Measurements from ENCODE around the gene MMS22L.
"Not testable (repeated sequence)": the region's sequence is repeated elsewhere in the genome, so short reads cannot be mapped to it uniquely, and the experiment has no call there.

The MMS22L gene

DNA sequence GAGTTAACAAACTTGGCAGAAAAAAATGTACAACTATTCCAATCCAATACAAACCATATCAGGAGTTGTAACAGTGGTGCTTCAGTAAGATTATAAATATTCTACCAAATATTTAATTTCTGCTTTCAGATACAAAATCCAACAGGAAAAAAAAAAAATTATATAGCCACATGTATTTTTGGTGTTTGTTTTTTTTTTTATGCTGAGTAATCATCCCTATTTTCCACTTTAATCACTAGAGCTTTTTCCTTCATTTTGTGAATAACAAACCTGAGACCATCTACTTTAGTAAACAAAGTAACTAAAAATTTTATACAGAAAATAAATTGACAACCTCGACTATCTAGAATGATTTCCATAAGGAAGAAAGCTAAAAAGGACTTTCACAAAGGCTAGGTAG lies 36.2 kb downstream of the MMS22L start:
- no peak for DNase-seq (ENCODE audit: low read depth, low spot score)

DNA sequence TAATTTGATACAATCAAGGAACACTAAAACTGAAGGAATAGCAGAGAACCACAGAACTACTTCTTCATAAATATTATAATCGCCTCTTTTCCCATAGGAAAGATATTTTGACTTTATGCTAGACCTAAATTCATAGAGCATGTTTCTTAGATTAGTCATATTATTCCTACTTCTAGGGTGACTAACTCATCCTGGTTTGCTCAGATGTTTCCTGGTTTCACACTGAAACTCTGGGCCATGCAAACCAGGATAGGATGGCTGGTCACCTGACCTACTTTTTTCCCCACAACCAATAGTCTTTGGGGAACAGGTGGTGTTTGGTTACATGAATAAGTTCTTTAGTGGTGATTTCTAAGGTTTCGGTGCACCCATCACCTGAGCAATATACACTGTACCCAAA lies 42.8 kb downstream of the MMS22L start:
- DNase-seq (ENCODE audit: low read depth, low spot score) = no peak

DNA sequence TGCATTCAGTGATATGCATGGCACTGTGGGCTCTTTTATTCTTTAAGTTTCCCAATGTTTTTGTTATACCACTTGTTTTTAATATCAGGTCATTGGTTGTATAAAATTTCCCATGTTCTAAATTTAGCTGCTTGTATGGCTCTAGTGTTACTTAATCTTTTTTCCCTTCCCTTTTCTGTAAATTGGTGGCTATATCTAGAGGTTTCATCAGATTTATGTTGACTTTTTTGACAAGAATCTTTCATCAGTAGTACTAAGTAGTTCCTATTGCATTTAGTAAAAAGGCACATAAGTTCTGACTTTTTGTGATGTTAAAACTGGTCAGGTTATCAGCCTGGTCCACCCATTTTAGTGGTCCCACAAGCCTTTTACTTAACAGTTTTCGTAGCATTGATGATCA lies 51.1 kb downstream of the MMS22L start:
- no peak for DNase-seq (ENCODE audit: low read depth, low spot score)

DNA sequence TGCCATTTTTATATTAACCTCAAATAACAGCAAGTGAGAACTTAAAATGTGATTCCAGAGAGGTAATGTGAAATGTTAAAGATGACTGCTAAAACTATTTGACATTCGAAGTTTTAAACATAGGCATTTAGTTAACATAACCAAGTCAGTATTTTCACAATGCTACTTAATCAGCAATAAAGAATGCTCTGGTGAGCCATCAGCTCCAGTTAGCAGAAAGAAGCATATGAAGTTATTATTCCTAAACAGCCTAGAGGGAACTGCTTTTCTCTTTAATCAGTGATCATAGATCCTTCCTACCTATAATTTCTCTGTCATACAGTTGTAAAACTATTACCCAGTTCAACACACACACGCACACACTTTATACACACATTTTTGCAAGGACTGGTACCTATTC lies 60.1 kb downstream of the MMS22L start:
- no peak for DNase-seq (ENCODE audit: low read depth, low spot score)

DNA sequence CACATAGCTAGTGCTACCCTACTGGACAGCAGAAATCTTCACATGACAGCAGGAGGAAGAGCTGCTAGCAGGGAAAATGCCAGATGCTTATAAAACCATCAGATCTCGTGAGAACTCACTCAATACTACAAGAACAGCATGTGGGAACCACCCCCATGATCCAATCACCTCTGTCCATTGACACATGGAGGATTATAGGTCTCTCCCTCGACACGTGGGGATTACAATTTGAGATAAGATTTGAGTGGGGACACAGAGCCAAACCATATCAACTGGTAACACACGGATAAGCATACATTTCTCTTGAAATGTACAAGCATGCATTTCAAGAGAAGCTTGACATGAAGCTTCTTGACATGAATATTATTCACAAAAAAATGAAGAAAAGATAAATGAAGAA lies 64.1 kb downstream of the MMS22L start:
- DNase-seq (ENCODE audit: low read depth, low spot score) = no peak

DNA sequence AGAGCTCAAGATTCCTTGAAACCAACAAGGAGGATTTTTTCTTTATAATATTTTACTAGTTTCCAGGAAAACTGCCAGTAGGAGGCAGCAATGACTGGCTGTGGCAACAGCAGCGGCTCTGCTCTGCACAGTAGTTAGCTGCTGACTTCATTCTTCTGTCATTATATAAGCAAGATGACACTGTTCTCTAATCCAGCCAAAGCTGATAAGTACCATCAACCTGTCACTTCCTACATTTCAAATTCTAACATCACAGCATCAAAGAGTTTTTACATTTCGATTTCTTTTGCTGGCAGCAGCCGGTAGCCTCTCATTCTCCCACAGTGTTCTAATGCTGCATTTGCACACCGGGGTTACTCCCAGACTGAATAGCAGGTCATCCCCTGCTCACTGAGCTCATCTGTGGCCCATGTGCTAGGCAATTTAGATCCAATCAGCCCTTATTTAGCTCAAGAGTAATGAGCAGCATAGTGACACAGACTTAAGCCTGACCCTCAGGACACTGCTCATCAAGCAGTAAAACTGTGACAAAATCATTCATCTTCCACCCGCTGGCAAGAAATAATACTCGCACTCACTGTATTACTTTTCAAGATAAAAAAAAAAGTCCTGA lies 67.8 kb downstream of the MMS22L start:
- peak; percentile 35 for DNase-seq (ENCODE audit: low read depth, low spot score)

DNA sequence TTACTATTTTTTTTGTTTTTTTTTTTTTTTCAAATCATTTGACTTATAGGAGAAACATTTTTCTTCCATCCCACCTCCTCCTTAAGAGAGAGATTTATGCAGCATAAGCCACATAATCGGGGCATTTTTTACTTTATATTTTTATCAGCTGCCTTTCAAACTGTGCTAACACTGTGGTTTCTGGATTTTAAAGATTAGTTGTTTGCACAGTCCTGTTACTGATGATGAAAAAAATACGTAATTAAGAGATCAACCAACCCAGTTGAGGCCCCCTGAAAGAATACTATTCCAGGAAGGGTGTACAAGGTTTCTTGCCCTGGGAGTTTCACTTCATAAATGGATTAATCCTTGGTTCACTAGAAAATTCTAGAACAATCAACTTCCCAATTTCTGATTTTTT lies 68.3 kb downstream of the MMS22L start:
- no peak for DNase-seq (ENCODE audit: low read depth, low spot score)

DNA sequence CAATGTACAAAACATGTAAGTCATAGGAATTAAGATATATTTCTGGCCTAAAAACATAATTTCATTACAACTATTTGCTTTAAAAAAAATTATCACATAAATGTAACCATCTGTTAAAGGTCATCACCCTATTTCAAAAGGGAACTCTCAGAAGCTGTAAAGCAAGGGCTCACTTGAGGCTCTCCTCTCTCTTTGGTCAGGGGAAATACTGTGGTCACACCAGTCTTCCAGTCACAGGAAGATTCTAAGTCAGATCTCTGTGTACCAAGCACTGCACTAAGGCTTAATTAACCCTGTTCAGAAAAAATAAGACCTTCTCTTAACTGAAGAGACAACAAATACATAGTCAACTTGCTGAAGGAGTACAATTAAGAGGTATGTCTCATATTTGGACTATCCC lies 75.6 kb downstream of the MMS22L start:
- no peak for DNase-seq (ENCODE audit: low read depth, low spot score)

DNA sequence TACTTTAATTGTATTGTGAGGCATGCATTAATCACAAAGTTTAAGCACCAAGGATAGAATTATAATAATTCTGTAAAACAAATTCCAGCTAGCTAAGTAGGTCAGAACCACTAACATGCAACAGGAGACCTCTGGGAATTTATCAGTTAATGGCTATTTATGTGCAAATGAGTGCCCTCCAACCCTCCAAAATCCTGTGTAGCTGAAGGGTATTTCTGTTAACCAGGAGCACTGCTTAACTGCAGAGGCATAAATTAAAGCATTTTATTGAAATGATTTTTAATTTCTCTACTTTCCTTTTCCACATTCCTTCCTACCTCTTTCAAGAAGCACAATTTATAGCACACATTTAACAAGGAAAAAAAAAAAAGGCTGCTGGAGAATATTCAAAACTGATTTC lies 77.0 kb downstream of the MMS22L start:
- DNase-seq (ENCODE audit: low read depth, low spot score) = peak; percentile 14

DNA sequence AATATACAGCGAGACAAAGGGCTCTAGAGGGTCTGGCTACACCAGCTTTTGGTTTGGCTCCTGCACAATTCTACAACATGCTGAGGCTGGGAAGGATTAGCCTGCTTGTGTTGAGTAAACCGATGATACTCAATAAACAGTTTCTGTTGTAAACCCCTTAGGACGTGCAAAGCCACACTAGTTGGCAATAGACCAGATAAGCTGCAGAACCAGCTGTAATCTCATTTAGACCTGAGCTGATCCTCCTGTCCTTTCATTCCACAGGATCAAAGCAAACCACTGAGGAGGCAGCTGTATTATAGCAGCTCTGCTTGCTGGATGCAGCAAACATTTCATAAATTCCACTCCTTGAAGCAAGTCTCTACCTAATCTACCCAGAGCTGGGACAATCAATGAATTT lies 79.7 kb downstream of the MMS22L start:
- DNase-seq (ENCODE audit: low read depth, low spot score) = peak; percentile 52

DNA sequence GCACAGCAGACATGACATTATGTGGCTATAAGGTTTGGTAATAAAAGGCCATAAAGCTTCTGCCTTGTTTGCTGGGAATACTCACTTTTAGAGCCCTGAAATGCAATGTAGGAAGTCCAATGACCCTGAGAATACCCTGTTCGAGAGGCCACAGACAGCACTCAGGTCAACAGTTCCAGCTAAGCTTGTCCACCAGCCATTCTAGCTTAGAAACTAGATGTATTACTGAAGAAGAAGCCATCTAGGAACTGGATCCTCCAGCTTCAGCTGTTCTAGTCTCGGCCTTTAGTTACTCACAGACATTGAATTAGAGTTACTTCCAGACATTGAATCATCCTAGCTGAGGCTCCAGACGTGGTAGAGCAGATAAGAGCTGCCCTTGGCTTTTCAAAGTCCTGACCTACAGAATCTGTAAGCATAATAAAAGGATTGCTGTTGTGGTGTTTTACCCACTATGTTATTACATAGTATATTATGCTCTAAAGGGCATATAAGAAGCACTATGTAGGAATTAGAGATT lies 84.9 kb downstream of the MMS22L start:
- no peak for DNase-seq (ENCODE audit: low read depth, low spot score)

DNA sequence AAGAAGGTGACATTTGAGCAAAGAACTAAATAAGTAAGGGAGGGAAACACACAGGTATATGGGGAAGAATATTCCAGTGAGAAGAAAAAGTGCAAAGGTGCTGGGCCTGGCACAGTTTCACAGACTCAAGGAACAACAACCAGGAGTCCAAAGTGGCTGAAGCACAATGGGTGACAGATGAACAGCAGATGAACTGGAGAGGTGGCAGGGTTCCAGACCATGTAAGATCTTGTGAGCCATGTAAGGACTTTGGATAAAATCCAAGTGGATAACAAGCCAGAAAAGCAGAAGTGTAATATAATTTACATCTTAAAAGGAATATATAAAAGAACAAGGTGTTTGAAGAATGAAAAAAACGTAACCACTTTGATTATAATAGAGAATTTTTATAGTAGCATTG lies 87.9 kb downstream of the MMS22L start:
- DNase-seq (ENCODE audit: low read depth, low spot score) = no peak

DNA sequence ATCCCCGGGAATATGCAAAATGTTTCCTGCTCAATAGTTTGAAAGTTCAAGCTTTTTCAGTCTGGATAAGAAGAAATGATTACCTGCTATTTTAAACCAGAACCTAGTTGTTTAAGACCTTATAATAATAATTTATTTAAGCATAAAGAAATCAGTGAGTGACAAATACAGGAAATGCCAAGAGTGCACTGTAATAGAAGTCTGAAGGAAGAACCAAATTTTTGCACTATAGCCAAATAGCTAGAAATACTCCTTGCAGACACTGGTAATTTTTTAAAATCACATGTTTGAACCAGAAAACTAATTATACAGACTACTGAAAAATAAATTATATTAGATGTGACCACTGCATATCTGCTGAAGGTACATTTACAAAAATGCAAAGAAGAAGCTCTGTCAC lies 93.2 kb downstream of the MMS22L start:
- DNase-seq (ENCODE audit: low read depth, low spot score) = no peak

DNA sequence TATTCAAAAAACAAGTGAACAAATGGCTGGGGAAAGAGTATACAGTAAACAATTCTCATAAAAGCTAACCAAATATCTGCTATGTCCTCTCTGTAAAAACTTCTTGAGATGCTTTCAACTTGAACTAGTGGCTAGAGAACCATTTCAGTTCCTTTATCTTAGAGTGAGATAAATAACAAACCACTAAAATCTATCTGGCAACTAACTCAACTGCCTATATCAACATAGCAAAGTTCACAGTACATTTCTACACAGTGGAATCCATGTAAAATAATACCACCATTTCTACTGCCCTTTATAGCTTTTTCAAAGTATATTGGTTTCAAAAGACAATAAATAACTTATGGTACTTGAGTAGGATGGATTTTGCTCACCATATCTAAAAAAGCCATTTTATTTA lies 95.1 kb downstream of the MMS22L start:
- no peak for DNase-seq (ENCODE audit: low read depth, low spot score)

DNA sequence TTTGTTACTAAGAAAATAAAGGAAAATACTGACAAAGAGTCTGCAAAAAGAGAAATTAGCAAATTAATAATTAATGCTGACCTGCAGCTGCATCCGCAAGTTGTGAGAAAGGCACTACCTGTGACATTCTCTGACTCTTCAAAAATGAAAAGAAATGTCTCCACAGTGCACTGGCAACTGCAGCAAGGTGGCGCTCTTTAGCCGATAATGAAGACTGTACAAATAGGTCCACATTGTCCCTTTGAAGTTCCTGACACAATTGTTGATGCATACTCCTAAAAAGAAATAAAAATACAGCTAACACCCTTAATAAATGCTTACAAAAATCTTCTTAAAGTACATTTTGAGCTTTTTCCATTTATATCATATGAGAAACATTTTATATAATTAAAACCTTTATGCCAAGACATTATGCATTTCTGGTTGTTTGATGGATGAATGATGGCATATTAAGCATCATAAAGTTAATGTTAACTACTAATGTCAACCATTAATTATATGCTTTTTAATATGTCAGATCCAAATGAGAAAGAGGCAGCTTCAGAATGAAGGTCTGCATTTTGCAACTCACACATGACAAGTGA lies 96.5 kb downstream of the MMS22L start:
- peak; percentile 38 for DNase-seq (ENCODE audit: low read depth, low spot score)

DNA sequence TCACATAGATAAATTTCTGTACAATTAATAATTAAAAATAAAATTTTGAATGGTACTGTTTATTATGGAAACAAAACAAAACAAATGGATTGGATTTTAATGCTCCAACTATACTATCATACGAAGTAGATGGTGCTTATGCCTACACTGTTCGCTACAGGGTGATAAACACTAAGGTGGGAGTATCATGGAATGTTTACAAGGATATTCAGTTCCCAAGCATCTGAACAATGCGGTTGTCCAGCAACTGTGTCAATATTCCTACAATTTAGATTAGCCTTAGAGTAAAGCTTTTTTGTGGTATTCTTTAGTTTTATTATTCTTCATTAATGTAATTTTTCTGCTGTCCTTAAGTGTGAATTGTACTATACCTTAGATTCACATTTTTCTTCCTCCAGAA lies 105.1 kb downstream of the MMS22L start:
- DNase-seq (ENCODE audit: low read depth, low spot score) = no peak

DNA sequence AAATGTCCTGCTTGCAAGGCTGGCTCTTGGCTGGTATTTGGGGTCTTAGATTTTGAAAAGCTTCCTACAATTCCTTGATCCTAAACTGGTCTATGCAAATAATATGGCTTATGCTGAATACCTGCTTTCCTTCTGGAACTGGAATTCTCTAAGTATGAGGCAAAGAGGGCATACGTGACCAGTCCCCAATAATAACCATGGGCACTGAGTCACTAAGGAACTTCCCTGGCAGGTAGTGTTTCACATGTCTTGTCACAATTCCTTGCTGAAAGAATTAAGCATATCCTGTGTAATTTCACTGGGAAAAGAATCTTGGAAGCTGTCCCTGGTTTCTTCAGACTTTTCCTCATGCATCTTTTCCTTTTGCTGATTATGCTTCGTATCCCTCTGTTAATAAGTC lies 106.5 kb downstream of the MMS22L start:
- no peak for DNase-seq (ENCODE audit: low read depth, low spot score)

DNA sequence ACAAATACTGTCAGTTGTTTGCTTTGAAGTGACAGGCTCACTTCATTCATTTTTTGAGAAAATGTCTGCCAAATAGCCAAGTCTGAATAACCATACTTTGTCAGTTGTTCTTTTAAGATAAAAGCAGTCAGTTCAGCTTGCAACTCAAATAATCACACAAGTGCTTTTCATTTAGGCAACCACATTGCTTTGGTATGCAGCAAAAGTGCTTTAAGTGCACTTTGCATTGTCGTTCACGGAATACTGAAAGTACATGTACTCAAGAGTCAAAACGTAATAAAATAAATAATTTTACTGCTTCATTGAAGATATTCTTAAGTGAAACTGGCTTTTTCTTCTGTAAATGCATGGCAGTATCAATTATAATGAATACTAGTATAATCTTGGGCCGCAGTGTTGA lies 107.2 kb downstream of the MMS22L start:
- DNase-seq (ENCODE audit: low read depth, low spot score) = no peak

DNA sequence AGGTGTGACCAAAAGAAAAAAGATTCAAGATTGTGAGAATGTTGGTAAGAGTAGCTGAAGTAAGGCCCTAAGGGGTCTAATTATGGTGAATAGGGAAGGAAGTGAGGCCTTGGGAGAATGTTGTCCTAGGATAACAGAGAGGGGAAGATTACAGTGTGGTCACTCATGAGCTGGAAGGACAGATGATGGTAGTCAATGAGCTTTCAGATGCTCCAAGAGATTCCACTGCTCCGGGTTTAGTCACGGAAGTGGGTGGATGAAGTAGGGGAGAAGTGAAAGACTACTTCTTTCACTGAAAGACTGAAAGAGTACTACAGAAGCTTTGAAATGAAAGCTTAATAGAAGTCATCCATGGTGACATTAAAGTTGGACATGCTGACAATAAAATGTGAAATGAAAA lies 108.5 kb downstream of the MMS22L start:
- no peak for DNase-seq (ENCODE audit: low read depth, low spot score)

DNA sequence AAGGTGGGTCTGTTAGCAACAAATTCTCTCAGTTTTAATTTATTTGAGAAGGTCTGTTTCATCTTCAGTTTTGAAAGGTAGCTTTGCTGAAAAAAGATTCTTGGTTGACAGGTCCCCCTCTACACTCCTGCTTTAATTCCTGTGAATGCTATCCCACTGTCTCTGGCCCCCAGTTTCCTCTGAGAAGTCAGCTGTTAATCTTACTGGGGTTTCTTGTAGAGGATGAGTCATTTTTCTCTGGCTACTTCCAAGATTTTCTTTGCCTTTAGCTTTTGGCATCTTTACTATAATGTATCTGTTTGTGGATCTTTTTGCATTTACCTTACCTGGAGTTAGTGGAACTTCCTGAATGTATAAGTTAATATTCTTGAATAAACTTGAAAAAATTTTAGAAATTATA lies 122.7 kb downstream of the MMS22L start:
- DNase-seq (ENCODE audit: low read depth, low spot score) = no peak

DNA sequence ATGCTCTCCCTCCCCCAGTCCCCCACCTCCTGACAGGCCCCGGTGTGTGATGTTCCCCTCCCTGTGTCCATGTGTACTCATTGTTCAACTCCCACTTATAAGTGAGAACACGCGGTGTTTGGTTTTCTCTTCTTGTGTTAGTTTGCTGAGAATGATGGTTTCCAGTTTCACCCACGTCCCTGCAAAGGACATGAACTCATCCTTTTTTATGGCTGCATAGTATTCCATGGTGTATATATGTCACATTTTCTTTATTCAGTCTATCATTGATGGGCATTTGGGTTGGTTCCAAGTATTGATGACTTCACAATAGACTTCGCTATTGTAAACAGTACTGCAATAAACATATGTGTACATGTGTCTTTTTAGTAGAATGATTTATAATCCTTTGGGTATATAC lies 127.6 kb downstream of the MMS22L start:
- not testable (repeated sequence) for DNase-seq (ENCODE audit: low read depth, low spot score)

DNA sequence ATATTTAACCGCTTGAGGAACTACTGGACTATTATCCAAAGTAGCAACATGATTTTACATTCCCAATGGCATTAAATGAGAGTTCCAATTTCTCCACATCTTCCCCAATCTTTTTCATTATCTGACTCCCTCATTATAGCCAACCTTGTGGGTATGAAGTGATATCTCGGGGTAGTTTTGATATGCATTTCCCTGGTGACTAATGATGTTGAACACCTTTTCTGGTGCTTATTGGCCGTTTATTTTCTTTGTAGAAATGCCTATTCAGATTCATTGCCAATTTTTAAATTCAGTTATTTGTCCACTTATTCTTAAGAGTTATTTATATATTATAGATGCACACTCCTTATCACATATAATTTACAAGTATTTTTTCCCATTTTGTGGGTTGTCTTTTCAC lies 129.0 kb downstream of the MMS22L start:
- no peak for DNase-seq (ENCODE audit: low read depth, low spot score)

DNA sequence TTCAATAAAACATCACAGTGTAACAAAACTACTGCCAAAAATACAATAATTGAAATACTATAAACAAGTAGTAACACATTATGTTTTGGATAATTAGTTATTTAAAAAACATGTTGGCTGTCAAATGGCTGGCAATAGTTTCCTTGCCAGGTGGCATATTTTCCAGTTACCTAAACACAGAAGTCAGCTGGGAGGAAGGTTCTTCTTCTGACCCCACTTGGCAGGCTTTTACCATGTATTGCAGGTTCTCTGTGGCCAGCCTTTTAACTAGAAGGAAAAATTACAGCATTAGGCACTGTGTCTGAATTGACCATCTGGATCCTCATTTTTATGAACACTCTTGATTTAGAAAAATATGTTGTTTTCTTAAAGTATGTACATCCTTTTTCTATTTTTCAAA lies 131.4 kb downstream of the MMS22L start:
- DNase-seq (ENCODE audit: low read depth, low spot score) = no peak

DNA sequence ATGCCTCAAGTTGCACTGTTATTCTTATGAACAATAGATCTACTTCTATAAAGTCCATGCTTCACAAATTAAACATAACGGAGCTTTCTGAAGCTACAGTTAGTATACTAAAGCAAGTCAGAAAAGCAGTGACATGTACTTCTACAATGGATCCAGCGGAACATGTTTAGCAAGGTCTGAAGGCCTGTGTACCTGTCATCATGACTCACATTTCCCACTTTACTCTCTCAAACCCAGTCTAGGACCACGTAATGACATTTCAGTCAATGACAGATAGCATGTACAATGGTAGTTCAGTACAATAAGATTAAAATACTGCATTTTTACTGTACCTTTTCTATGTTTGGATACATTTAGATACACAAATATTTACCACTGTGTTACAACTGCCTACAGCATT lies 132.1 kb downstream of the MMS22L start:
- no peak for DNase-seq (ENCODE audit: low read depth, low spot score)
